ENCODE measurements around the gene HOXD3.

The HOXD3 gene

GRCh38 chr2:176160251-176160985 is 3.3 kb downstream of the HOXD3 start:
- no peak overlapping the region for H3K4me3 ChIP-seq (ENCODE audit: low read depth, low read length)
- DNase-seq, result no peak
- H3K9me3 ChIP-seq, result no peaks in the 10 kb centered on the region
- H3K36me3 ChIP-seq, result no peaks in the 10 kb centered on the region
- H3K4me1 ChIP-seq, result no peaks in the 10 kb centered on the region
- H3K27me3 ChIP-seq, result no peaks in the 10 kb centered on the region
- TF ChIP-seq CTCF (IDR thresholded peaks at IDR 0.05; ENCODE audit: low read depth, low read length), result no peak

- DNase-seq, result no peak
- Histone ChIP-seq H3K9me3 (no peaks in the 10 kb centered on the region), H3K4me1 (no peaks in the 10 kb centered on the region), H3K36me3 (no peaks in the 10 kb centered on the region), H3K4me3 (ENCODE audit: low read depth, low read length) (no peak overlapping the region), H3K27me3 (no peaks in the 10 kb centered on the region)
- no peak for TF ChIP-seq CTCF (IDR thresholded peaks at IDR 0.05; ENCODE audit: low read depth, low read length)
Observed at GRCh38 chr2:176160986-176161824, 4.1 kb downstream of the HOXD3 start.

GRCh38 chr2:176161825-176162626 is 4.9 kb downstream of the HOXD3 start:
- no peaks in the 10 kb centered on the region for H3K36me3 ChIP-seq
- TF ChIP-seq CTCF (IDR thresholded peaks at IDR 0.05; ENCODE audit: low read depth, low read length), result no peak
- no peak overlapping the region for H3K4me3 ChIP-seq (ENCODE audit: low read depth, low read length)
- H3K9me3 ChIP-seq, result no peaks in the 10 kb centered on the region
- H3K27me3 ChIP-seq, result no peaks in the 10 kb centered on the region
- no peaks in the 10 kb centered on the region for H3K4me1 ChIP-seq
- no peak for DNase-seq

GRCh38 chr2:176162911-176163671 is 6.0 kb downstream of the HOXD3 start:
- no peaks in the 10 kb centered on the region for H3K4me1 ChIP-seq

GRCh38 chr2:176163672-176164056 is 6.6 kb downstream of the HOXD3 start:
- no peak for DNase-seq
- Histone ChIP-seq H3K9me3 (no peaks in the 10 kb centered on the region), H3K4me3 (ENCODE audit: low read depth, low read length) (no peak overlapping the region), H3K36me3 (no peaks in the 10 kb centered on the region), H3K27me3 (no peaks in the 10 kb centered on the region), H3K4me1 (no peaks in the 10 kb centered on the region)
- no peak for TF ChIP-seq CTCF (IDR thresholded peaks at IDR 0.05; ENCODE audit: low read depth, low read length)

More at GRCh38 chr2:176162911-176163671, 6.0 kb downstream of the HOXD3 start:
- TF ChIP-seq CTCF (IDR thresholded peaks at IDR 0.05; ENCODE audit: low read depth, low read length), result no peak
- no peaks in the 10 kb centered on the region for H3K36me3 ChIP-seq
- H3K4me3 ChIP-seq (ENCODE audit: low read depth, low read length), result no peak overlapping the region
- no peak for DNase-seq
- no peaks in the 10 kb centered on the region for H3K27me3 ChIP-seq
- H3K9me3 ChIP-seq, result no peaks in the 10 kb centered on the region
